Gastrocnemius medialis (tissue), 4 donors: ENCODE results near the gene GPR183.

Experiments used
- POLR2A ChIP-seq, 2 donors: fragments of 450-650 bp; IDR thresholded peaks; one replicate each; pipeline ENCODE4 v1.6.1; 2017; ENCODE audit warnings: antibody characterized with exemption in 2 of 2, mild to moderate bottlenecking in 2 of 2, moderate library complexity in 2 of 2
- TF ChIP-seq, protein P1 (sequence below), 5 experiments: fragments of 450-650 bp in 3 of 5; fragments of 200-600 bp in 2 of 5; sonication (generic) in 2 of 5; IDR thresholded peaks in 4 of 5; conservative IDR thresholded peaks in 1 of 5; 1 replicate in 4 of 5; 2 replicates in 1 of 5; pipeline ENCODE4 v1.5.1; 2016 to 2019; ENCODE audit warnings: antibody characterized with exemption in 5 of 5, mild to moderate bottlenecking in 3 of 5, moderate library complexity in 3 of 5

DNA sequence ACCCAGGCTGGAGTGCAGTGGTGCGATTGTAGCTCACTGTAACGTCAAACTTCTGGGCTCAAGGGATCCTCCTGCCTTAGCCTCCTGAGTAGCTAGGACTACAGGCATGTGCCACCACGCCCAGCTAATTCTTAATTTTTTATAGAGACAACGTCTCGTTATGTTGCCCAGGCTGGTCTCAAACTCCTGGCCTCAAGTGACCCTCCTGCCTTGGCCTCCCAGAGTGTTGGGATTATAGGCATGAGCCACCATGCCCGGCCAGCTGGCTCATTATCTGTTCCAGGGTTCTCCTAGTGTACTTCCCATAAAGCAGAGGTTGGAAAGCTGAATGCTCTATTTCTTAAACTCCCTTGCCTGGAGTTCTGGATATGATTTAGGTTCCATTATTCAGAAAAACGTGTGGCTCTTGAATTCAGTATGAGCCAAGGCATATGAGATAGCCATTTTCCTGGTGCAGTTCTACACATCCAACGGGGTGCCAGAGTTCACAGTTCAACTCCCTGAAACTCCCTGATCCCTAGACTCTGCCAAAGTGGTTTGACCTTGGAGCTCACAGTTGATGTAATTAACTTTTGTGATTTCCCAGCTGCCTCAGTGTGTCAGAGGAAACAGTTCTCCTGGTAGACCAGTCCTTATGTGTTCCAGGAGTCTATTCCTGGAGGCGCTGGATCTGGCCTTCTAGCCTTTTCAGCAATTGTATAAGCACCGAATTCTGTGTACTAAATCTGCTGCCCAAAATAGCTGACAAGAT is 21.6 kb downstream of the GPR183 start:
- no peak for TF ChIP-seq POLR2A (IDR thresholded peaks at IDR 0.05)
- TF ChIP-seq, protein P1, sequence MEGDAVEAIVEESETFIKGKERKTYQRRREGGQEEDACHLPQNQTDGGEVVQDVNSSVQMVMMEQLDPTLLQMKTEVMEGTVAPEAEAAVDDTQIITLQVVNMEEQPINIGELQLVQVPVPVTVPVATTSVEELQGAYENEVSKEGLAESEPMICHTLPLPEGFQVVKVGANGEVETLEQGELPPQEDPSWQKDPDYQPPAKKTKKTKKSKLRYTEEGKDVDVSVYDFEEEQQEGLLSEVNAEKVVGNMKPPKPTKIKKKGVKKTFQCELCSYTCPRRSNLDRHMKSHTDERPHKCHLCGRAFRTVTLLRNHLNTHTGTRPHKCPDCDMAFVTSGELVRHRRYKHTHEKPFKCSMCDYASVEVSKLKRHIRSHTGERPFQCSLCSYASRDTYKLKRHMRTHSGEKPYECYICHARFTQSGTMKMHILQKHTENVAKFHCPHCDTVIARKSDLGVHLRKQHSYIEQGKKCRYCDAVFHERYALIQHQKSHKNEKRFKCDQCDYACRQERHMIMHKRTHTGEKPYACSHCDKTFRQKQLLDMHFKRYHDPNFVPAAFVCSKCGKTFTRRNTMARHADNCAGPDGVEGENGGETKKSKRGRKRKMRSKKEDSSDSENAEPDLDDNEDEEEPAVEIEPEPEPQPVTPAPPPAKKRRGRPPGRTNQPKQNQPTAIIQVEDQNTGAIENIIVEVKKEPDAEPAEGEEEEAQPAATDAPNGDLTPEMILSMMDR (IDR thresholded peaks at IDR 0.05 in 4 of 5, conservative IDR thresholded peaks at IDR 0.05 in 1 of 5): no peak
